ENCODE data around the gene CDK14.

The CDK14 gene

GRCh38 chr7:90772410-90772809 is 176.3 kb downstream of the CDK14 start:
- TF ChIP-seq SIN3A (IDR thresholded peaks at IDR 0.05; ENCODE audit: borderline replicate concordance, insufficient read depth, low read length) (no peak), POLR2AphosphoS5 (IDR thresholded peaks at IDR 0.05; ENCODE audit: low read depth, low read length) (no peak), FOXP2 (optimal IDR thresholded peaks at IDR 0.05; ENCODE audit: borderline replicate concordance, extremely low read depth, extremely low read length, insufficient read depth) (no peak), TAF1 (IDR thresholded peaks at IDR 0.05; ENCODE audit: borderline replicate concordance, insufficient read depth, low read length) (no peak)
- TF ChIP-seq, protein P1, sequence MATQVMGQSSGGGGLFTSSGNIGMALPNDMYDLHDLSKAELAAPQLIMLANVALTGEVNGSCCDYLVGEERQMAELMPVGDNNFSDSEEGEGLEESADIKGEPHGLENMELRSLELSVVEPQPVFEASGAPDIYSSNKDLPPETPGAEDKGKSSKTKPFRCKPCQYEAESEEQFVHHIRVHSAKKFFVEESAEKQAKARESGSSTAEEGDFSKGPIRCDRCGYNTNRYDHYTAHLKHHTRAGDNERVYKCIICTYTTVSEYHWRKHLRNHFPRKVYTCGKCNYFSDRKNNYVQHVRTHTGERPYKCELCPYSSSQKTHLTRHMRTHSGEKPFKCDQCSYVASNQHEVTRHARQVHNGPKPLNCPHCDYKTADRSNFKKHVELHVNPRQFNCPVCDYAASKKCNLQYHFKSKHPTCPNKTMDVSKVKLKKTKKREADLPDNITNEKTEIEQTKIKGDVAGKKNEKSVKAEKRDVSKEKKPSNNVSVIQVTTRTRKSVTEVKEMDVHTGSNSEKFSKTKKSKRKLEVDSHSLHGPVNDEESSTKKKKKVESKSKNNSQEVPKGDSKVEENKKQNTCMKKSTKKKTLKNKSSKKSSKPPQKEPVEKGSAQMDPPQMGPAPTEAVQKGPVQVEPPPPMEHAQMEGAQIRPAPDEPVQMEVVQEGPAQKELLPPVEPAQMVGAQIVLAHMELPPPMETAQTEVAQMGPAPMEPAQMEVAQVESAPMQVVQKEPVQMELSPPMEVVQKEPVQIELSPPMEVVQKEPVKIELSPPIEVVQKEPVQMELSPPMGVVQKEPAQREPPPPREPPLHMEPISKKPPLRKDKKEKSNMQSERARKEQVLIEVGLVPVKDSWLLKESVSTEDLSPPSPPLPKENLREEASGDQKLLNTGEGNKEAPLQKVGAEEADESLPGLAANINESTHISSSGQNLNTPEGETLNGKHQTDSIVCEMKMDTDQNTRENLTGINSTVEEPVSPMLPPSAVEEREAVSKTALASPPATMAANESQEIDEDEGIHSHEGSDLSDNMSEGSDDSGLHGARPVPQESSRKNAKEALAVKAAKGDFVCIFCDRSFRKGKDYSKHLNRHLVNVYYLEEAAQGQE (IDR thresholded peaks at IDR 0.05; ENCODE audit: insufficient read depth in 1 of 2, low read depth in 2 of 2, low read length in 2 of 2), result no peak

GRCh38 chr7:90773269-90773668 is 177.1 kb downstream of the CDK14 start:
- TF ChIP-seq, protein P1 (IDR thresholded peaks at IDR 0.05; ENCODE audit: insufficient read depth in 1 of 2, low read depth in 2 of 2, low read length in 2 of 2), result no peak
- TF ChIP-seq TAF1 (IDR thresholded peaks at IDR 0.05; ENCODE audit: borderline replicate concordance, insufficient read depth, low read length) (no peak), FOXP2 (optimal IDR thresholded peaks at IDR 0.05; ENCODE audit: borderline replicate concordance, extremely low read depth, extremely low read length, insufficient read depth) (no peak)

- TF ChIP-seq, protein P1 (IDR thresholded peaks at IDR 0.05; ENCODE audit: insufficient read depth in 1 of 2, low read depth in 2 of 2, low read length in 2 of 2), result no peak
Measured at GRCh38 chr7:90774706-90775105, 178.6 kb downstream of the CDK14 start.

GRCh38 chr7:90775383-90775965 is 179.4 kb downstream of the CDK14 start:
- TF ChIP-seq FOXP2 (optimal IDR thresholded peaks at IDR 0.05; ENCODE audit: borderline replicate concordance, extremely low read depth, extremely low read length, insufficient read depth) (no peak), POLR2AphosphoS5 (IDR thresholded peaks at IDR 0.05; ENCODE audit: low read depth, low read length) (no peak), TAF1 (IDR thresholded peaks at IDR 0.05; ENCODE audit: borderline replicate concordance, insufficient read depth, low read length) (no peak), SIN3A (IDR thresholded peaks at IDR 0.05; ENCODE audit: borderline replicate concordance, insufficient read depth, low read length) (no peak)
- TF ChIP-seq, protein P1 (IDR thresholded peaks at IDR 0.05; ENCODE audit: insufficient read depth in 1 of 2, low read depth in 2 of 2, low read length in 2 of 2), result no peak

DNA sequence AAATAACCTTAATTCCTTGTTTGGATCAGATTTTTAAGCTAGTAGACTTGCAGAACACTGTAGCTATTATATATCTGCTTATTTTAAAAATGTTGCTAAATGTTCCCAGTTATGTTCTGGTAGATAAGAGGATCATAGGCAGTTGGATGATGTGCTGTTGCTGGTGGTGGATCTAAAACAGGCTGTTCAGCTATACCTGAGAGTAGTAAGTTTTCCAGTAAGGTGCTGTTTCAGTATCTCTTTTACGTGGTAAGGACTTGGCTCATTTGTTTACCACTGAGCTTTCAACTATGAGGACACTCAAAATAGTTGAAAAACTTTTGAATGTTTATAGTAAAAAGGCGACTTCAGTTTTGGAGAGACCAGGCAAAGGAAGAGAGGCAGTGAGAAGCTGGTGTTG is 180.9 kb downstream of the CDK14 start:
- no peak for TF ChIP-seq POLR2AphosphoS5 (IDR thresholded peaks at IDR 0.05; ENCODE audit: low read depth, low read length)
- no peak for TF ChIP-seq SIN3A (IDR thresholded peaks at IDR 0.05; ENCODE audit: borderline replicate concordance, insufficient read depth, low read length)
- TF ChIP-seq TAF1 (IDR thresholded peaks at IDR 0.05; ENCODE audit: borderline replicate concordance, insufficient read depth, low read length), result no peak
- TF ChIP-seq, protein P1 (IDR thresholded peaks at IDR 0.05; ENCODE audit: insufficient read depth in 1 of 2, low read depth in 2 of 2, low read length in 2 of 2), result no peak
- TF ChIP-seq FOXP2 (optimal IDR thresholded peaks at IDR 0.05; ENCODE audit: borderline replicate concordance, extremely low read depth, extremely low read length, insufficient read depth), result no peak

All from PFSK-1 (cell line).